H1 (cell line): ENCODE data around the gene APOL4. TPM values are rescaled to one million over a fixed set of nuclear protein-coding genes. Genes with fewer than 3 reads are reported as not detected.

Experiments used
- BACH1 ChIP-seq: IDR thresholded peaks from 2 replicates; pipeline ENCODE4 v1.6.1; 2012; ENCODE audit warnings: low read length, improper control_type of control experiment
- TCF12 ChIP-seq: IDR thresholded peaks from 2 replicates; pipeline ENCODE4 v1.6.1; 2011; ENCODE audit warnings: low read depth, mild to moderate bottlenecking, low read length
- polyA plus RNA-seq, 7 experiments: library from polyadenylated mRNA; depleted of rRNA in 3 of 7; stranded (reverse) in 5 of 7; unstranded in 2 of 7; fragments of >200 nt in 5 of 7; fragments of 200-250 nt in 2 of 7; gene quantifications; 1 replicate in 5 of 7; 2 replicates in 1 of 7; 4 replicates in 1 of 7; pipeline versions ENCODE4 v1.2.1 to v1.2.3, GENCODE V29; 2011 to 2013; ENCODE audit warnings: missing spikeins in 2 of 7, mixed read lengths in 2 of 7
- total RNA-seq: library from RNA; stranded (reverse); fragmentation: NEBNext Ultra II Directional; extraction: Animal tissue kit (Norgen Biotek cat#: 25700); gene quantifications from 2 replicates; pipeline ENCODE4 v1.2.1, GENCODE V29; 2021

The APOL4 gene
- total and polyA plus RNA-seq, 2 of the 8 experiments (the other 6 are each of a cell fraction or from before 2014, with no cell fraction given): 0.02 TPM; not detected in 1

DNA sequence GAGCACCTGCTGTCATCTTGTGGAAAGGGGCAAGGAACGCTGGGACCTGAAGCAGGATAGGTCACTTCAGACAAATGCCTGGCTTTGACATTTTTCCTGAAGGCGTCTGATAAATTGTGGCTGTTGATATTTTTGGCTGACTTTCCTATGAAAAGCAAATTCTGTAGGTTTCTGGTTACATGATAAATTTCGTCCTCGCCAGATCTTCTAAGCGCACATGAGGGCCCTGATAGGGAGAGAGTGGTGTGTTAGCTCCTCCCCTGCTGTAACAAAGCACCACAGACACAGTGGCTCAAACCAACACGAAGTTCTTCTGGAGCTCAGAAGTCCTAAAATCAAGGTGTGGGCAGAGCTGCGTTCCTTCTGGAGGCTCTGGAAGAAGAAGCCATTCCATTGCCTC is 19.6 kb downstream of the APOL4 start (continued):
- TF ChIP-seq BACH1 (no peak), TCF12 (no peak)
